ENCODE measurements around the gene HMGA1.

Gene HMGA1

DNA sequence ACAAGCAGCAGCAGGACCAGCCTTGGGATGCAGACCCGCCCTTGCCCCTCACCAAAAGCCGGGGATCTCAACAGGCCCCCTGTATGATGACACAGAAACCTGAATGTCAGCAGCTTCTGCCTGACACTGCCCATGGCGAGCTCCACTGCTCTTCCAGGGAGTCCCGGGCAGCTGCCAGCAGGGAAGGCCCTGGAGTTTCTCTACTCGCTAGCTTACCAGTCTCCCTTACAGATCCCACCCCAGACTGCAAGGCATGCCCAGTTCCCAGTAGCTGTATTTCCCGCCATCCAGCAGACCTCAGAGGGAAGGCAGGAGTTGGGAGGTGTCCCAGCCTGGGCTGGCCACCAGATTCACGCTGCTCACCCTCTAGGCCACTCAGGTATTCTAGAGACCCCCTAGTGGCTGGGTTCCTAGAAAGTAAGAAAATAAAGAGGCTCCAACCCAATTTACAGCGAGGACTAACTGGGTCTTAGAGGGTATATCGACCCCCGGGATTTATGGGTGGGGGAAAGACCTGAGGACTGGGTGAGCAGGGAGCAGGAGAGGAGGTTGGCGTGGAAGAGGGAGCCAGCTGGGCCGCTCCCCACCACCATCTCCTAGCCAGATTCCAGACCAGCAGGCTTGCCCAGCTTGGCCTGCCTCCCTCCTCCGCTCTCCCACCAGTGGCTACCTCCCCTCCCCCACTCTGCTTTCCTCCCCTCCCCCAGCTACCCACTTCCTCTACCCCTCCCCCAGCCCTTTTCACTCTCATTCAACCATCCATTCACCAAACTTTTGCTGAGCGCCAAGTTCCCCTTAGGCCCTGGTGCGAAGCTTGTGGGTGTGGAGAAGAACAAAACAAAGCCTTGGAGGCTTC, 9.7 kb upstream of the HMGA1 start:
- no peak overlapping the region for H3K27ac ChIP-seq

GRCh38 chr6:34227761-34228421, 8.8 kb upstream of the HMGA1 start:
- no peak for TF ChIP-seq CTCF (IDR thresholded peaks at IDR 0.05; ENCODE audit: low read depth, low read length, missing control alignments)
- Histone ChIP-seq H3K27ac (no peak overlapping the region), H3K36me3 (replicated peaks) (no peaks in the 10 kb centered on the region), H3K27me3 (replicated peaks) (no peaks in the 10 kb centered on the region), H3K4me3 (ENCODE audit: low read depth, low read length) (no peak overlapping the region)
- DNase-seq: no peak
- in situ Hi-C loops (cut with HindIII; ENCODE audit: low pct_ligation_motif_present, low sequenced_read_pairs): no loop called here

More for the DNA sequence above, 9.7 kb upstream of the HMGA1 start:
- in situ Hi-C loops (cut with HindIII; ENCODE audit: low pct_ligation_motif_present, low sequenced_read_pairs): no loop called here
- Histone ChIP-seq H3K36me3 (replicated peaks) (no peaks in the 10 kb centered on the region), H3K27me3 (replicated peaks) (no peaks in the 10 kb centered on the region), H3K4me3 (ENCODE audit: low read depth, low read length) (no peak overlapping the region)
- TF ChIP-seq CTCF (IDR thresholded peaks at IDR 0.05; ENCODE audit: low read depth, low read length, missing control alignments): peak; percentile 34
- DNase-seq: no peak

DNA sequence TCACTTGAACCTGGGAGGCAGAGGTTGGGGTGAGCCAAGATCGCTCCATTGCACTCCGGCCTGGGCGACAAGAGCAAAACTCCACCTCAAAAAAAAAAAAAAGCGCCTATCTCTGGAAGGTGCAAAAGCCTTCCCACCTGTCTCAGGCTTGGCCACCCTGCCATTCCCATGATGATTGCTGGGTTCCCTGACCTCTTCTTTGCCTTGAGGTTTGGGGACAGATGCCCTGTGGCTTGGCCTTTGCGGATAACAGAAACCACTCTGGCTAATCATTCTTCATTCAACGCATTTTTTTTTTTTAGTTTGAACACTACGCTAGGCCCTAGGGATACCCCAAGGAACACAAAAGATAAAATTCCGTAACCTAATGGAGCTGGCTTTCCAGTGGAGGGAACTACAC, 6.8 kb upstream of the HMGA1 start:
- no peak overlapping the region for H3K27ac ChIP-seq
- no peak for DNase-seq
- no peaks in the 10 kb centered on the region for H3K27me3 ChIP-seq (replicated peaks)
- in situ Hi-C loops (cut with HindIII; ENCODE audit: low pct_ligation_motif_present, low sequenced_read_pairs): no loop called here
- no peak overlapping the region for H3K4me3 ChIP-seq (ENCODE audit: low read depth, low read length)
- H3K36me3 ChIP-seq (replicated peaks): no peaks in the 10 kb centered on the region
- TF ChIP-seq CTCF (IDR thresholded peaks at IDR 0.05; ENCODE audit: low read depth, low read length, missing control alignments): no peak

GRCh38 chr6:34230653-34231371, 5.9 kb upstream of the HMGA1 start:
- in situ Hi-C loops (cut with HindIII; ENCODE audit: low pct_ligation_motif_present, low sequenced_read_pairs): no loop called here
- no peaks in the 10 kb centered on the region for H3K36me3 ChIP-seq (replicated peaks)
- no peaks in the 10 kb centered on the region for H3K27me3 ChIP-seq (replicated peaks)
- no peak for DNase-seq
- H3K4me3 ChIP-seq (ENCODE audit: low read depth, low read length): no peak overlapping the region
- no peak for TF ChIP-seq CTCF (IDR thresholded peaks at IDR 0.05; ENCODE audit: low read depth, low read length, missing control alignments)
- no peak overlapping the region for H3K27ac ChIP-seq

GRCh38 chr6:34231566-34232336, 4.9 kb upstream of the HMGA1 start:
- no peak for TF ChIP-seq CTCF (IDR thresholded peaks at IDR 0.05; ENCODE audit: low read depth, low read length, missing control alignments)
- in situ Hi-C loops (cut with HindIII; ENCODE audit: low pct_ligation_motif_present, low sequenced_read_pairs): no loop called here
- H3K4me3 ChIP-seq (ENCODE audit: low read depth, low read length): no peak overlapping the region

More at GRCh38 chr6:34231566-34232336, 4.9 kb upstream of the HMGA1 start:
- Histone ChIP-seq H3K27ac (no peak overlapping the region), H3K36me3 (replicated peaks) (no peaks in the 10 kb centered on the region), H3K27me3 (replicated peaks) (no peaks in the 10 kb centered on the region)
- no peak for DNase-seq
